Calu3 (cell line): ENCODE measurements around the gene TSNAXIP1. TPM values are rescaled to one million over a fixed set of nuclear protein-coding genes. Genes with fewer than 3 reads are reported as not detected.

ENCODE experiments used
- BruUV-seq: library from RNA; stranded (reverse); fragments of 400-500 nt; replicated peaks from 2 replicates; lab custom pipeline; 2021; lab: Mats Ljungman, UMichigan
- CTCF ChIA-PET: fragments of 300-600 bp; sonication (Branson Sonifier 250); formaldehyde crosslinking; loops from one replicate; lab custom pipeline; 2022; ENCODE audit warnings: antibody characterized with exemption; lab: Charles Lee
- DNase-seq: peaks from one replicate; pipeline ENCODE4 v3.0.0; 2022
- H3K27ac Mint-ChIP-seq: one replicate; pipeline ENCODE4 v1.8.0; 2022; ENCODE audit warnings: mixed read lengths; ENCODE audit not compliant: unreplicated experiment
- H3K27me3 Mint-ChIP-seq: one replicate; pipeline ENCODE4 v1.8.0; 2022; ENCODE audit warnings: mixed read lengths; ENCODE audit not compliant: unreplicated experiment
- H3K36me3 Mint-ChIP-seq: one replicate; pipeline ENCODE4 v1.8.0; 2022; ENCODE audit warnings: mild to moderate bottlenecking, moderate library complexity, mixed read lengths; ENCODE audit not compliant: insufficient read depth, unreplicated experiment
- H3K4me1 Mint-ChIP-seq: one replicate; pipeline ENCODE4 v1.8.0; 2022; ENCODE audit warnings: mild to moderate bottlenecking, low read depth, mixed read lengths; ENCODE audit not compliant: unreplicated experiment
- H3K4me3 Mint-ChIP-seq: one replicate; pipeline ENCODE4 v1.8.0; 2022; ENCODE audit warnings: mild to moderate bottlenecking, low read depth, moderate library complexity, mixed read lengths; ENCODE audit not compliant: unreplicated experiment
- H3K9me3 Mint-ChIP-seq: one replicate; pipeline ENCODE4 v1.8.0; 2022; ENCODE audit warnings: low read depth, mixed read lengths; ENCODE audit not compliant: unreplicated experiment
- CTCF ChIP-seq: fragments of 200-600 bp; IDR thresholded peaks from one replicate; pipeline ENCODE4 v1.8.0; 2022; ENCODE audit warnings: antibody characterized with exemption; ENCODE audit not compliant: unreplicated experiment
- intact Hi-C: fragments of 100-400 bp; cut with micrococcal nuclease; formaldehyde crosslinking; loops from one replicate; pipeline ENCODE4 v1.10.0; 2022; ENCODE audit not compliant: unreplicated experiment
- total RNA-seq: library from RNA; stranded (reverse); gene quantifications from 2 replicates; pipeline ENCODE4 v1.2.3, GENCODE V29; 2022

The TSNAXIP1 gene
- total RNA-seq, 1 experiment from 2014 or later: 1.0 TPM

GRCh38 chr16:67763066-67763465 is 43.6 kb upstream of the TSNAXIP1 start:
- no peaks in the 10 kb centered on the region for H3K9me3 Mint-ChIP-seq
- intact Hi-C loops: no loop called here
- CTCF ChIA-PET: no interaction called here
- no peak overlapping the region for H3K4me3 Mint-ChIP-seq
- H3K36me3 Mint-ChIP-seq: no peaks in the 10 kb centered on the region
- H3K27me3 Mint-ChIP-seq: no peaks in the 10 kb centered on the region
- BruUV-seq: no TSS peak
- H3K27ac Mint-ChIP-seq: no peak overlapping the region
- DNase-seq: no peak
- TF ChIP-seq CTCF: no peak
- H3K4me1 Mint-ChIP-seq: no peaks in the 10 kb centered on the region

- H3K4me3 Mint-ChIP-seq: no peak overlapping the region
- H3K36me3 Mint-ChIP-seq: no peaks in the 10 kb centered on the region
- intact Hi-C loops: no loop called here
- H3K4me1 Mint-ChIP-seq: no peaks in the 10 kb centered on the region
- no peak overlapping the region for H3K27ac Mint-ChIP-seq
- H3K9me3 Mint-ChIP-seq: no peaks in the 10 kb centered on the region
- no TSS peak for BruUV-seq
- CTCF ChIA-PET: no interaction called here
- no peak for TF ChIP-seq CTCF
- H3K27me3 Mint-ChIP-seq: no peaks in the 10 kb centered on the region
- DNase-seq: no peak
Measured at GRCh38 chr16:67764158-67764667, 42.5 kb upstream of the TSNAXIP1 start.

- no TSS peak for BruUV-seq
- CTCF ChIA-PET: interaction anchor here (0.6 kb wide), 3 partner anchors 138 to 950 kb away, joined by 4 to 6 read pairs (median 4); no protein-coding TSS in a partner anchor
- H3K36me3 Mint-ChIP-seq: peaks cover 9% of the 10 kb centered on the region
- no peak for TF ChIP-seq CTCF
- peak overlapping the region; percentile 18 for H3K27ac Mint-ChIP-seq
- H3K27me3 Mint-ChIP-seq: no peaks in the 10 kb centered on the region
- no peaks in the 10 kb centered on the region for H3K4me1 Mint-ChIP-seq
- no peak for DNase-seq
- H3K4me3 Mint-ChIP-seq: no peak overlapping the region
- intact Hi-C loops: no loop called here
- H3K9me3 Mint-ChIP-seq: no peaks in the 10 kb centered on the region
Measured at GRCh38 chr16:67766291-67766690, 40.4 kb upstream of the TSNAXIP1 start.

- intact Hi-C loops: no loop called here
- CTCF ChIA-PET: no interaction called here
- H3K9me3 Mint-ChIP-seq: no peaks in the 10 kb centered on the region
- BruUV-seq: no TSS peak
- DNase-seq: no peak
- H3K4me1 Mint-ChIP-seq: no peaks in the 10 kb centered on the region
- H3K4me3 Mint-ChIP-seq: no peak overlapping the region
- no peaks in the 10 kb centered on the region for H3K27me3 Mint-ChIP-seq
- H3K27ac Mint-ChIP-seq: no peak overlapping the region
- H3K36me3 Mint-ChIP-seq: peaks cover 17% of the 10 kb centered on the region
- no peak for TF ChIP-seq CTCF
Measured at GRCh38 chr16:67767953-67768352, 38.7 kb upstream of the TSNAXIP1 start.
